ENCODE data around the gene LAMP5.

Gene LAMP5

DNA sequence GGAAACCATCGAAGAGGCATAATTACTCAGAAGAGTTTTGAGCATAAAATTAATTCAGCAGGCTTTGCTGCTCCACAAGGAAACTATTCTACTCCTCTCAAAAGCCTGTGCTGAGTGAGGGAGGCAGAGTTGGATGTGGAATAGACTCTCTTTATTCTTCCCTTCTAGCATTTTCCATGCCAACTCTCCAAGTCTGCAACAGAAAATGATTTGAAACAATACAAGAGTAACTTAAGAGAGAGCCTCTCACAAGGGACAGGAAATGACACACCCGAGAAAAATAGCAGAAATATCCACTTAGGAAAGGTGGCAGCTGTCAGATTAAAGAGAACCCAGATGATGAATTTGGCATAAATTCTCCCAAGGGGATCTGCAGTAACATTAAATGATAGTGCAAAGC is 26.3 kb upstream of the LAMP5 start:
- ChIA-PET POLR2A (no interaction called here), CTCF (no interaction called here)
- DNase-seq (ENCODE audit: low read depth, low spot score): no peak
- TF ChIP-seq, protein P1, sequence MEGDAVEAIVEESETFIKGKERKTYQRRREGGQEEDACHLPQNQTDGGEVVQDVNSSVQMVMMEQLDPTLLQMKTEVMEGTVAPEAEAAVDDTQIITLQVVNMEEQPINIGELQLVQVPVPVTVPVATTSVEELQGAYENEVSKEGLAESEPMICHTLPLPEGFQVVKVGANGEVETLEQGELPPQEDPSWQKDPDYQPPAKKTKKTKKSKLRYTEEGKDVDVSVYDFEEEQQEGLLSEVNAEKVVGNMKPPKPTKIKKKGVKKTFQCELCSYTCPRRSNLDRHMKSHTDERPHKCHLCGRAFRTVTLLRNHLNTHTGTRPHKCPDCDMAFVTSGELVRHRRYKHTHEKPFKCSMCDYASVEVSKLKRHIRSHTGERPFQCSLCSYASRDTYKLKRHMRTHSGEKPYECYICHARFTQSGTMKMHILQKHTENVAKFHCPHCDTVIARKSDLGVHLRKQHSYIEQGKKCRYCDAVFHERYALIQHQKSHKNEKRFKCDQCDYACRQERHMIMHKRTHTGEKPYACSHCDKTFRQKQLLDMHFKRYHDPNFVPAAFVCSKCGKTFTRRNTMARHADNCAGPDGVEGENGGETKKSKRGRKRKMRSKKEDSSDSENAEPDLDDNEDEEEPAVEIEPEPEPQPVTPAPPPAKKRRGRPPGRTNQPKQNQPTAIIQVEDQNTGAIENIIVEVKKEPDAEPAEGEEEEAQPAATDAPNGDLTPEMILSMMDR (IDR thresholded peaks at IDR 0.05; ENCODE audit: insufficient read depth, low read length, missing control alignments): no peak
- no peak overlapping the region for H3K4me3 ChIP-seq (ENCODE audit: low read depth, low read length)

DNA sequence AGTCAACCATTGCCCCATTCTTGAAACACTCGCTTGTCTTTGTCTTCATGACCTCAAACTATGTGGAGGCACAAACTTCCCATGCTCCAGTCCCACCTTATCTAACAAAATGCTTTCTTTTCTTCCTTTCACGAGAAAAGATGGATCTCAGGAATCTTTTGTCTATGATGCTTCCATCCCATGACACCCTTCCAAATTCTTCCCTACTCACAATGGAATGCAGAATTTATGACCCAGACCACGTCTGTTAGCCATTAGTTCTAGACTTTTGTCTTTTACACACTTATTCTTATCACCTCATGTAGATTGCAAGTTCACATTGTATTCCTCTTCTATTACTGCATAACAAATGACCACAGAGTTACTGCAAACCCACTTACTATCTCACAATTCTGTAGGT is 24.2 kb upstream of the LAMP5 start:
- DNase-seq (ENCODE audit: low read depth, low spot score): no peak
- ChIA-PET POLR2A (no interaction called here), CTCF (no interaction called here)
- no peak overlapping the region for H3K4me3 ChIP-seq (ENCODE audit: low read depth, low read length)
- TF ChIP-seq, protein P1 (IDR thresholded peaks at IDR 0.05; ENCODE audit: insufficient read depth, low read length, missing control alignments): no peak

DNA sequence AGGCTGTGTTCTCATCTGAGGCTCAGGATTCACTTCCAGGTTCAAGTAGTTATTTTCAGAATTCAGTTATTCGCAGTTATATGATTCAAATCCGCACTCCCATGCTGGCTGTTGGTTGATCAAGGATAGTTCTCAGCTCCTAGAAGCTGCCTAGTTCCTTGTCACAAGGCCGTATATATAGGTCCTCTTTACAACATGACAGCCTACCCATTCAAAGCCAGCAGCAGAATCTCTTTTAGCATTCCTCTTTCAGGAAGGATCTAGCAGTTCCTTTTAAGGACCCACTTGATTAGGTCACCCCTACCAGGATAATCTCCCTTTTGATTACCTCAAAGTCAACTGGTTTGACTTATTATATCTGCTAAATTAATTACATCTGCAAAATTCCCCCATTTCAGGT is 23.8 kb upstream of the LAMP5 start:
- CTCF ChIA-PET: no interaction called here
- TF ChIP-seq, protein P1 (IDR thresholded peaks at IDR 0.05; ENCODE audit: insufficient read depth, low read length, missing control alignments): no peak
- no peak overlapping the region for H3K4me3 ChIP-seq (ENCODE audit: low read depth, low read length)
- DNase-seq (ENCODE audit: low read depth, low spot score): no peak
- POLR2A ChIA-PET: no interaction called here

DNA sequence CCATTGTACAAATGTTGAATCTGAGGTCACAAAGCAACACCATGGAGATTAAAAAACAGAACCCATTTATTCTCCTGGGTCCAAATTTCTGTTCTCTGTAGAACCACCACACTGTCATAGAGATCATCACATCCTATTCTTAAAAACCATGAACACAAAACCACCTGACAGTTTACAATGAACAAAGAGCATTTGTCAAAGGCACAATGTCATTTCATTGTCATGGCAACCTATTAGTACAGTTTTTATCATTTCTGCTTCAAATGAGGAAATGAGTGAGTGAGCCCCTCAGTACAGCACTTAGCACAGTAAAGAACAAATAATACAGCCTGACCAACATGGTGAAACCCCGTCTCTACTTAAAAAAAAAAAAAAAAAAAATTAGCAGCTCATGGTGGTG is 23.1 kb upstream of the LAMP5 start:
- CTCF ChIA-PET: no interaction called here
- POLR2A ChIA-PET: no interaction called here
- no peak overlapping the region for H3K4me3 ChIP-seq (ENCODE audit: low read depth, low read length)
- TF ChIP-seq, protein P1 (IDR thresholded peaks at IDR 0.05; ENCODE audit: insufficient read depth, low read length, missing control alignments): no peak
- no peak for DNase-seq (ENCODE audit: low read depth, low spot score)

DNA sequence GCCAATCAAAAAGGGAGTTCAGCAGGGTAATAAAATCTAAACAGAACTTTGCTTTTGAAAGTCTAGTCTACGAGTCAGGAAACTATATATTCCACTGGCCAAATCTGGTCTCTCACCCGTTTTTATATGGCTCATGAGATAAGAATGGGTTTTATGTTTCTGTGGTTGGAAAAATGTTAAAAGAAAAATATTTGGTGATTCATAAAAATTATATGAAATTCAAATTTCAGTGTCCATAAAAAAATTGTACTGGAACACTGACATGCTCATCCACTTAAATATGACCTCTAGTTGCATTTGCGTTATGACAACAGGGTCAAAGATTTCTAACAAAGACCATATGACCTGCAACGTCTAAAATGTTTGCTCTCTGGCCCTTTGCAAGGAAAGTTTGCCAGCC is 22.3 kb upstream of the LAMP5 start:
- H3K4me3 ChIP-seq (ENCODE audit: low read depth, low read length): no peak overlapping the region
- ChIA-PET POLR2A (no interaction called here), CTCF (no interaction called here)
- no peak for DNase-seq (ENCODE audit: low read depth, low spot score)
- TF ChIP-seq, protein P1 (IDR thresholded peaks at IDR 0.05; ENCODE audit: insufficient read depth, low read length, missing control alignments): no peak

DNA sequence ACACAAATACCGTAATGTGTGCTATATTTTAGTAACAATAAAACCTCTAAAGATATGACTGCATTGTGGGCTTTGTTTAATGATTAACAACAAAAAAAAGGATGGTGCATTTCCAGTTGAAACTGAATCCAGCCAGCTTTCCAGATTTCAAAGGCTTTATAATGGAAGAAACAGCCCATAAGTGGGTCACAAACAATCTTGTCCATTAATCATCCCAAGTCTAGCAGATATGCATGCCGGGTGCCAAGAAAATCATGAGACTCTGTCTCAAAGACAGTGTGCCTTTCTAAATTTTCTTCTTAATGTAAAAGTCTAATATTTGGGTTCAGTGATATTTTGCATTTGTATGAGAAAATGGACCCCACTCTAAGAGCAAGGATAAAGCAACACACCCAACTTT is 20.6 kb upstream of the LAMP5 start:
- no peak for DNase-seq (ENCODE audit: low read depth, low spot score)
- H3K4me3 ChIP-seq (ENCODE audit: low read depth, low read length): no peak overlapping the region
- ChIA-PET POLR2A (no interaction called here), CTCF (interaction anchor here (1.2 kb wide), 1 partner anchor 9 kb away, joined by 4 read pairs; no protein-coding TSS in a partner anchor)
- TF ChIP-seq, protein P1 (IDR thresholded peaks at IDR 0.05; ENCODE audit: insufficient read depth, low read length, missing control alignments): no peak

All from AG04449 (cell line).